ENCODE data around the gene RNASEH2C. TPM values are rescaled to one million over a fixed set of nuclear protein-coding genes. Genes with fewer than 3 reads are reported as not detected.

Gene RNASEH2C
- total and polyA plus RNA-seq, 10 of the 15 experiments (the other 5 are each of a cell fraction or from before 2014, with no cell fraction given), result 5.0 to 160 (median 47.1) TPM

GRCh38 chr11:65717906-65718305 lies 2.7 kb downstream of the RNASEH2C start:
- H3K36me3 ChIP-seq (ENCODE audit: control insufficient read depth in 2 of 2, insufficient read depth in 2 of 2, low read length in 1 of 2), result peaks cover 29 to 34% of the 10 kb centered on the region in 2 experiments; a peak in 3 of 4 replicates
- DNase-seq (ENCODE audit: low read depth, low spot score) (no peak), FAIRE-seq (no peak), ATAC-seq (no peak)
- ChIA-PET RAD21 (ENCODE audit: unreplicated experiment) (no interaction called here), POLR2A (no interaction called here), SMC1A (ENCODE audit: uncharacterized antibody, unreplicated experiment) (no interaction called here), CTCF (no interaction called here)
- H3K4me2 ChIP-seq (ENCODE audit: control insufficient read depth, insufficient read depth), result no peak overlapping the region
- in situ Hi-C loops (cut with MboI), result no loop called here
- H4K20me1 ChIP-seq (ENCODE audit: control insufficient read depth, insufficient read depth), result no peaks in the 10 kb centered on the region; the same call in 1 of the 2 replicates
- peaks cover 20% of the 10 kb centered on the region for H3K79me2 ChIP-seq (ENCODE audit: control insufficient read depth, insufficient read depth, low read length)
- no peak for TF ChIP-seq BCL3 (IDR thresholded peaks at IDR 0.05; ENCODE audit: borderline replicate concordance, insufficient read depth, low read depth, low read length, poor library complexity, severe bottlenecking)
- no peak for TF ChIP-seq GABPA (IDR thresholded peaks at IDR 0.05; ENCODE audit: low read depth)
- no peak for TF ChIP-seq ZBED1 (IDR thresholded peaks at IDR 0.05; ENCODE audit: borderline replicate concordance)
- no peak for TF ChIP-seq SPI1 (IDR thresholded peaks at IDR 0.05; ENCODE audit: borderline replicate concordance, insufficient read depth, low read depth, low read length)
- TF ChIP-seq GATAD2B (conservative IDR thresholded peaks at IDR 0.05; ENCODE audit: low read depth), result no peak
- TF ChIP-seq CHD4 (IDR thresholded peaks at IDR 0.05), result no peak
- TF ChIP-seq RELA (IDR thresholded peaks at IDR 0.05; ENCODE audit: borderline replicate concordance, partially characterized antibody), result no peak
- no peak for TF ChIP-seq CBFB (IDR thresholded peaks at IDR 0.05; ENCODE audit: low read depth)
- no peak for TF ChIP-seq FOS (IDR thresholded peaks at IDR 0.05; ENCODE audit: borderline replicate concordance, extremely low read depth, insufficient read length)
- TF ChIP-seq ZZZ3 (IDR thresholded peaks at IDR 0.05; ENCODE audit: control insufficient read depth, insufficient read length, low read depth), result no peak
- no peak for TF ChIP-seq CBX3 (IDR thresholded peaks at IDR 0.05; ENCODE audit: borderline replicate concordance, low read depth)
- TF ChIP-seq POLR2AphosphoS2 (IDR thresholded peaks at IDR 0.05; ENCODE audit: low read depth, low read length), result no peak
- TF ChIP-seq SP1 (IDR thresholded peaks at IDR 0.05; ENCODE audit: low read depth, low read length), result no peak
- TF ChIP-seq CUX1 (IDR thresholded peaks at IDR 0.05; ENCODE audit: insufficient replicate concordance, low read depth, low read length), result no peak
- no peaks in the 10 kb centered on the region for H3K9me3 ChIP-seq (replicated peaks; ENCODE audit: control insufficient read depth, insufficient read depth, low read length)
- no TSS peak for BruUV-seq (replicated peaks)
- no peak overlapping the region for H2AFZ ChIP-seq (ENCODE audit: control insufficient read depth, low read depth, low read length)
- H3K4me3 ChIP-seq, result no peak overlapping the region
- intact Hi-C loops (cut with micrococcal nuclease; ENCODE audit: unreplicated experiment), result loop anchor here (10.0 kb wide), 1 partner anchor 843 kb away; the partner anchor contains the start of gene EHD1
- H3K4me1 ChIP-seq (ENCODE audit: control insufficient read depth, insufficient read depth, low read length), result peaks cover 17% of the 10 kb centered on the region
- no peak overlapping the region for H3K9ac ChIP-seq (ENCODE audit: control insufficient read depth, insufficient read depth, low read length)
- H3K27ac ChIP-seq (ENCODE audit: control insufficient read depth, insufficient read depth), result no peak overlapping the region
- 48% methylated on average over 4 of the region's 6 CpGs for WGBS (ENCODE audit: insufficient coverage, insufficient replicate concordance, low lambda C conversion rate, missing lambda C conversion rate)
- H3K27me3 ChIP-seq (replicated peaks in 1 of 2; ENCODE audit: control insufficient read depth in 2 of 2, insufficient read depth in 2 of 2, low read length in 1 of 2), result no peaks in the 10 kb centered on the region

All from GM12878 (cell line).